Measurements from ENCODE around the gene ODAD4.

The ODAD4 gene

GRCh38 chr17:41894791-41895331 lies 35.6 kb upstream of the ODAD4 start:
- Histone ChIP-seq H3K4me1 (ENCODE audit: low read length) (no peaks in the 10 kb centered on the region), H3K4me3 (ENCODE audit: low read length) (no peak overlapping the region), H3K27ac (ENCODE audit: low read length) (no peak overlapping the region), H3K27me3 (ENCODE audit: low read depth, low read length) (no peaks in the 10 kb centered on the region), H3K9ac (ENCODE audit: low read length) (no peak overlapping the region), H4K20me1 (ENCODE audit: insufficient read depth, low read length) (no peaks in the 10 kb centered on the region), H3K79me2 (ENCODE audit: low read length) (no peaks in the 10 kb centered on the region), H3K36me3 (replicated peaks; ENCODE audit: low read depth, low read length) (peaks cover 58% of the 10 kb centered on the region), H3K9me3 (ENCODE audit: insufficient read depth, low read length) (no peaks in the 10 kb centered on the region), H3K4me2 (ENCODE audit: low read length) (no peak overlapping the region), H2AFZ (ENCODE audit: low read depth, low read length) (no peak overlapping the region)
- TF ChIP-seq CTCF (IDR thresholded peaks at IDR 0.05; ENCODE audit: low read depth, low read length) (no peak), EZH2phosphoT487 (IDR thresholded peaks at IDR 0.05; ENCODE audit: low read depth) (no peak)

- no peak overlapping the region for H3K27ac ChIP-seq (ENCODE audit: low read length)
- no peaks in the 10 kb centered on the region for H3K9me3 ChIP-seq (ENCODE audit: insufficient read depth, low read length)
- no peaks in the 10 kb centered on the region for H4K20me1 ChIP-seq (ENCODE audit: insufficient read depth, low read length)
- H3K79me2 ChIP-seq (ENCODE audit: low read length): no peaks in the 10 kb centered on the region
- no peak for TF ChIP-seq CTCF (IDR thresholded peaks at IDR 0.05; ENCODE audit: low read depth, low read length)
- TF ChIP-seq EZH2phosphoT487 (IDR thresholded peaks at IDR 0.05; ENCODE audit: low read depth): no peak
- no peaks in the 10 kb centered on the region for H3K4me1 ChIP-seq (ENCODE audit: low read length)
- no peak overlapping the region for H3K9ac ChIP-seq (ENCODE audit: low read length)
- H3K27me3 ChIP-seq (ENCODE audit: low read depth, low read length): no peaks in the 10 kb centered on the region
- H3K36me3 ChIP-seq (replicated peaks; ENCODE audit: low read depth, low read length): peaks cover 57% of the 10 kb centered on the region
- H3K4me2 ChIP-seq (ENCODE audit: low read length): no peak overlapping the region
- H3K4me3 ChIP-seq (ENCODE audit: low read length): no peak overlapping the region
- H2AFZ ChIP-seq (ENCODE audit: low read depth, low read length): no peak overlapping the region
These were observed 34.8 kb upstream of the ODAD4 start for GRCh38 chr17:41895617-41896016.

- H4K20me1 ChIP-seq (ENCODE audit: insufficient read depth, low read length): no peaks in the 10 kb centered on the region
- H3K4me1 ChIP-seq (ENCODE audit: low read length): no peaks in the 10 kb centered on the region
- no peaks in the 10 kb centered on the region for H3K79me2 ChIP-seq (ENCODE audit: low read length)
- H3K9ac ChIP-seq (ENCODE audit: low read length): no peak overlapping the region
- H3K27me3 ChIP-seq (ENCODE audit: low read depth, low read length): no peaks in the 10 kb centered on the region
- no peak overlapping the region for H3K4me2 ChIP-seq (ENCODE audit: low read length)
- H3K4me3 ChIP-seq (ENCODE audit: low read length): no peak overlapping the region
- no peak overlapping the region for H2AFZ ChIP-seq (ENCODE audit: low read depth, low read length)
- TF ChIP-seq CTCF (IDR thresholded peaks at IDR 0.05; ENCODE audit: low read depth, low read length) (no peak), EZH2phosphoT487 (IDR thresholded peaks at IDR 0.05; ENCODE audit: low read depth) (no peak)
- no peak overlapping the region for H3K27ac ChIP-seq (ENCODE audit: low read length)
- H3K9me3 ChIP-seq (ENCODE audit: insufficient read depth, low read length): no peaks in the 10 kb centered on the region
- peaks cover 63% of the 10 kb centered on the region for H3K36me3 ChIP-seq (replicated peaks; ENCODE audit: low read depth, low read length)
These were observed 33.7 kb upstream of the ODAD4 start for GRCh38 chr17:41896726-41897125.

GRCh38 chr17:41901646-41902045 lies 28.8 kb upstream of the ODAD4 start:
- peaks cover 68% of the 10 kb centered on the region for H3K36me3 ChIP-seq (replicated peaks; ENCODE audit: low read depth, low read length)

More at GRCh38 chr17:41901646-41902045, 28.8 kb upstream of the ODAD4 start:
- no peak overlapping the region for H3K27ac ChIP-seq (ENCODE audit: low read length)
- no peak overlapping the region for H3K4me3 ChIP-seq (ENCODE audit: low read length)
- H3K9me3 ChIP-seq (ENCODE audit: insufficient read depth, low read length): no peaks in the 10 kb centered on the region
- H3K4me1 ChIP-seq (ENCODE audit: low read length): no peaks in the 10 kb centered on the region
- H3K27me3 ChIP-seq (ENCODE audit: low read depth, low read length): no peaks in the 10 kb centered on the region
- TF ChIP-seq CTCF (IDR thresholded peaks at IDR 0.05; ENCODE audit: low read depth, low read length) (no peak), EZH2phosphoT487 (IDR thresholded peaks at IDR 0.05; ENCODE audit: low read depth) (no peak)
- H3K9ac ChIP-seq (ENCODE audit: low read length): no peak overlapping the region
- no peaks in the 10 kb centered on the region for H3K79me2 ChIP-seq (ENCODE audit: low read length)
- H3K4me2 ChIP-seq (ENCODE audit: low read length): no peak overlapping the region
- no peak overlapping the region for H2AFZ ChIP-seq (ENCODE audit: low read depth, low read length)
- H4K20me1 ChIP-seq (ENCODE audit: insufficient read depth, low read length): no peaks in the 10 kb centered on the region
